Fibroblast of the conjunctiva (primary cell): ENCODE data around the gene PKNOX1.
"Not testable (repeated sequence)": the region's sequence is repeated elsewhere in the genome, so short reads cannot be mapped to it uniquely, and the experiment has no call there.

Source experiments
- DNase-seq: peaks from one replicate; pipeline ENCODE4 v3.0.0-alpha.2; 2010; ENCODE audit warnings: low read depth

PKNOX1 gene

GRCh38 chr21:42986125-42986783, 11.9 kb downstream of the PKNOX1 start:
- no peak for DNase-seq

GRCh38 chr21:42988236-42988965, 14.0 kb downstream of the PKNOX1 start:
- peak; percentile 55 for DNase-seq

- not testable (repeated sequence) for DNase-seq
Measured at GRCh38 chr21:42989370-42989769, 15.0 kb downstream of the PKNOX1 start.

- DNase-seq, result no peak
Measured at GRCh38 chr21:42989816-42990650, 15.7 kb downstream of the PKNOX1 start.

GRCh38 chr21:42991992-42992740, 17.8 kb downstream of the PKNOX1 start:
- DNase-seq, result peak; percentile 43

- DNase-seq, result no peak
Measured at GRCh38 chr21:42993051-42993712, 18.8 kb downstream of the PKNOX1 start.

GRCh38 chr21:42997053-42997452, 22.7 kb downstream of the PKNOX1 start:
- peak; percentile 73 for DNase-seq

GRCh38 chr21:42997983-42998382, 23.6 kb downstream of the PKNOX1 start:
- not testable (repeated sequence) for DNase-seq

GRCh38 chr21:42999152-42999551, 24.8 kb downstream of the PKNOX1 start:
- not testable (repeated sequence) for DNase-seq

- not testable (repeated sequence) for DNase-seq
Measured at GRCh38 chr21:43000041-43000440, 25.7 kb downstream of the PKNOX1 start.

- DNase-seq, result no peak
Measured at GRCh38 chr21:43001316-43001715, 27.0 kb downstream of the PKNOX1 start.

- DNase-seq, result no peak
Measured at GRCh38 chr21:43004926-43005325, 30.6 kb downstream of the PKNOX1 start.

- DNase-seq, result no peak
Measured at GRCh38 chr21:43005635-43006034, 31.3 kb downstream of the PKNOX1 start.

- DNase-seq, result not testable (repeated sequence)
Measured at GRCh38 chr21:43006051-43006873, 31.9 kb downstream of the PKNOX1 start.

GRCh38 chr21:43006874-43007208, 32.5 kb downstream of the PKNOX1 start:
- no peak for DNase-seq

GRCh38 chr21:43012596-43012995, 38.2 kb downstream of the PKNOX1 start:
- no peak for DNase-seq

GRCh38 chr21:43015906-43016540, 41.7 kb downstream of the PKNOX1 start:
- no peak for DNase-seq

- DNase-seq, result no peak
Measured at GRCh38 chr21:43016728-43017127, 42.4 kb downstream of the PKNOX1 start.

GRCh38 chr21:43018519-43018918, 44.2 kb downstream of the PKNOX1 start:
- DNase-seq, result no peak

GRCh38 chr21:43020177-43020576, 45.8 kb downstream of the PKNOX1 start:
- no peak for DNase-seq
